ENCODE measurements around the gene CHSY3.

- no peak for TF ChIP-seq POLR2A (IDR thresholded peaks at IDR 0.05; ENCODE audit: low read length)
- no peak for TF ChIP-seq GATA1 (IDR thresholded peaks at IDR 0.05; ENCODE audit: low read depth, low read length)
Measured at GRCh38 chr5:129966071-129966470, 61.8 kb downstream of the CHSY3 start.
